ENCODE measurements around the gene ARHGEF38.

The ARHGEF38 gene

GRCh38 chr4:105598052-105598451 lies 45.6 kb downstream of the ARHGEF38 start (continued):
- TF ChIP-seq RBAK (tag by site-specific recombination; IDR thresholded peaks at IDR 0.05) (no peak), ZNF658 (tag by site-specific recombination; IDR thresholded peaks at IDR 0.05) (no peak), REPIN1 (tag by site-specific recombination; IDR thresholded peaks at IDR 0.05; ENCODE audit: low read depth) (no peak), ZNF112 (tag by site-specific recombination; IDR thresholded peaks at IDR 0.05) (no peak), ZSCAN16 (tag by site-specific recombination; IDR thresholded peaks at IDR 0.05) (no peak), ZNF184 (tag by site-specific recombination; IDR thresholded peaks at IDR 0.05) (no peak)

DNA sequence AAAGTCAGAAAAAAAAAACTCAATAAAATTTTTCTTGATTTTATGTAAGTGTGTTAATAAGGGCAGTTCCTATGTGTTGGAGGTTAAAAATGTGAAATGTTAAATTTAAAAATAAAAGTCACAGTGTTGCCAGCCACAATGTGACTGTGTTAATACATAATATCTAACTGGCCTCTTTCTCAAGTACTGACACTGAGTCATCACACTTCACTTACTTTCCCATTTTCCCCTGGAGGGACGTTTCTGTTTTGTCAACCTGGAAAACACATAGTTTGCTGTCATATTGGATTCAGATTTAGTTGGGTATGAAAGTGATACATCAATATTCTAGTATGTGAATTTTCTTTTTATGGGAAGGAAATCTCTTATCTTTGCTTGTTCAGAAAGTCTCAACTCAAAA lies 46.4 kb downstream of the ARHGEF38 start:
- TF ChIP-seq SP3 (tag by site-specific recombination; IDR thresholded peaks at IDR 0.05) (no peak), ZNF544 (tag by site-specific recombination; IDR thresholded peaks at IDR 0.05) (no peak), OSR2 (tag by site-specific recombination; IDR thresholded peaks at IDR 0.05) (no peak), ZFP69B (tag by site-specific recombination; IDR thresholded peaks at IDR 0.05) (no peak), ZBTB7A (tag by site-specific recombination; IDR thresholded peaks at IDR 0.05; ENCODE audit: low read depth) (no peak)
- TF ChIP-seq, protein P1, sequence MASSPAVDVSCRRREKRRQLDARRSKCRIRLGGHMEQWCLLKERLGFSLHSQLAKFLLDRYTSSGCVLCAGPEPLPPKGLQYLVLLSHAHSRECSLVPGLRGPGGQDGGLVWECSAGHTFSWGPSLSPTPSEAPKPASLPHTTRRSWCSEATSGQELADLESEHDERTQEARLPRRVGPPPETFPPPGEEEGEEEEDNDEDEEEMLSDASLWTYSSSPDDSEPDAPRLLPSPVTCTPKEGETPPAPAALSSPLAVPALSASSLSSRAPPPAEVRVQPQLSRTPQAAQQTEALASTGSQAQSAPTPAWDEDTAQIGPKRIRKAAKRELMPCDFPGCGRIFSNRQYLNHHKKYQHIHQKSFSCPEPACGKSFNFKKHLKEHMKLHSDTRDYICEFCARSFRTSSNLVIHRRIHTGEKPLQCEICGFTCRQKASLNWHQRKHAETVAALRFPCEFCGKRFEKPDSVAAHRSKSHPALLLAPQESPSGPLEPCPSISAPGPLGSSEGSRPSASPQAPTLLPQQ (tag by site-specific recombination; IDR thresholded peaks at IDR 0.05): no peak
- TF ChIP-seq, protein P2, sequence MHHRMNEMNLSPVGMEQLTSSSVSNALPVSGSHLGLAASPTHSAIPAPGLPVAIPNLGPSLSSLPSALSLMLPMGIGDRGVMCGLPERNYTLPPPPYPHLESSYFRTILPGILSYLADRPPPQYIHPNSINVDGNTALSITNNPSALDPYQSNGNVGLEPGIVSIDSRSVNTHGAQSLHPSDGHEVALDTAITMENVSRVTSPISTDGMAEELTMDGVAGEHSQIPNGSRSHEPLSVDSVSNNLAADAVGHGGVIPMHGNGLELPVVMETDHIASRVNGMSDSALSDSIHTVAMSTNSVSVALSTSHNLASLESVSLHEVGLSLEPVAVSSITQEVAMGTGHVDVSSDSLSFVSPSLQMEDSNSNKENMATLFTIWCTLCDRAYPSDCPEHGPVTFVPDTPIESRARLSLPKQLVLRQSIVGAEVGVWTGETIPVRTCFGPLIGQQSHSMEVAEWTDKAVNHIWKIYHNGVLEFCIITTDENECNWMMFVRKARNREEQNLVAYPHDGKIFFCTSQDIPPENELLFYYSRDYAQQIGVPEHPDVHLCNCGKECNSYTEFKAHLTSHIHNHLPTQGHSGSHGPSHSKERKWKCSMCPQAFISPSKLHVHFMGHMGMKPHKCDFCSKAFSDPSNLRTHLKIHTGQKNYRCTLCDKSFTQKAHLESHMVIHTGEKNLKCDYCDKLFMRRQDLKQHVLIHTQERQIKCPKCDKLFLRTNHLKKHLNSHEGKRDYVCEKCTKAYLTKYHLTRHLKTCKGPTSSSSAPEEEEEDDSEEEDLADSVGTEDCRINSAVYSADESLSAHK (tag by site-specific recombination; IDR thresholded peaks at IDR 0.05): no peak
- H3K27ac ChIP-seq (ENCODE audit: extremely low read depth, low read depth, low read length): no peak overlapping the region
- POLR2A ChIA-PET: no interaction called here
- no peaks in the 10 kb centered on the region for H3K4me1 ChIP-seq (ENCODE audit: control insufficient read depth, insufficient read depth, low read length)
- H3K9me3 ChIP-seq (ENCODE audit: control insufficient read depth, insufficient read depth, low read depth, low read length): no peaks in the 10 kb centered on the region
- H3K36me3 ChIP-seq (ENCODE audit: control insufficient read depth in 2 of 2, insufficient read depth in 1 of 2, low read length in 2 of 2): no peaks in the 10 kb centered on the region
- CTCF ChIA-PET: no interaction called here
- no peak overlapping the region for H3K4me3 ChIP-seq (ENCODE audit: low read depth, low read length)

GRCh38 chr4:105599482-105599881 lies 47.1 kb downstream of the ARHGEF38 start:
- H3K36me3 ChIP-seq (ENCODE audit: control insufficient read depth in 2 of 2, insufficient read depth in 1 of 2, low read length in 2 of 2): no peaks in the 10 kb centered on the region
- H3K4me1 ChIP-seq (ENCODE audit: control insufficient read depth, insufficient read depth, low read length): no peaks in the 10 kb centered on the region
- ChIA-PET POLR2A (no interaction called here), CTCF (no interaction called here)
- no peak overlapping the region for H3K27ac ChIP-seq (ENCODE audit: extremely low read depth, low read depth, low read length)
- H3K4me3 ChIP-seq (ENCODE audit: low read depth, low read length): no peak overlapping the region
- H3K9me3 ChIP-seq (ENCODE audit: control insufficient read depth, insufficient read depth, low read depth, low read length): no peaks in the 10 kb centered on the region
- TF ChIP-seq ZNF658 (tag by site-specific recombination; IDR thresholded peaks at IDR 0.05) (no peak), ZNF16 (tag by site-specific recombination; IDR thresholded peaks at IDR 0.05; ENCODE audit: low read depth) (no peak), OVOL3 (tag by site-specific recombination; IDR thresholded peaks at IDR 0.05) (no peak), ZNF148 (tag by site-specific recombination; IDR thresholded peaks at IDR 0.05; ENCODE audit: borderline replicate concordance) (no peak), KLF16 (tag by site-specific recombination; IDR thresholded peaks at IDR 0.05) (no peak), ZNF513 (tag by site-specific recombination; IDR thresholded peaks at IDR 0.05) (no peak)
- TF ChIP-seq, protein P3, sequence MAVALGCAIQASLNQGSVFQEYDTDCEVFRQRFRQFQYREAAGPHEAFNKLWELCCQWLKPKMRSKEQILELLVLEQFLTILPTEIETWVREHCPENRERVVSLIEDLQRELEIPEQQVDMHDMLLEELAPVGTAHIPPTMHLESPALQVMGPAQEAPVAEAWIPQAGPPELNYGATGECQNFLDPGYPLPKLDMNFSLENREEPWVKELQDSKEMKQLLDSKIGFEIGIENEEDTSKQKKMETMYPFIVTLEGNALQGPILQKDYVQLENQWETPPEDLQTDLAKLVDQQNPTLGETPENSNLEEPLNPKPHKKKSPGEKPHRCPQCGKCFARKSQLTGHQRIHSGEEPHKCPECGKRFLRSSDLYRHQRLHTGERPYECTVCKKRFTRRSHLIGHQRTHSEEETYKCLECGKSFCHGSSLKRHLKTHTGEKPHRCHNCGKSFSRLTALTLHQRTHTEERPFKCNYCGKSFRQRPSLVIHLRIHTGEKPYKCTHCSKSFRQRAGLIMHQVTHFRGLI (tag by site-specific recombination; IDR thresholded peaks at IDR 0.05): no peak
- TF ChIP-seq, protein P4, sequence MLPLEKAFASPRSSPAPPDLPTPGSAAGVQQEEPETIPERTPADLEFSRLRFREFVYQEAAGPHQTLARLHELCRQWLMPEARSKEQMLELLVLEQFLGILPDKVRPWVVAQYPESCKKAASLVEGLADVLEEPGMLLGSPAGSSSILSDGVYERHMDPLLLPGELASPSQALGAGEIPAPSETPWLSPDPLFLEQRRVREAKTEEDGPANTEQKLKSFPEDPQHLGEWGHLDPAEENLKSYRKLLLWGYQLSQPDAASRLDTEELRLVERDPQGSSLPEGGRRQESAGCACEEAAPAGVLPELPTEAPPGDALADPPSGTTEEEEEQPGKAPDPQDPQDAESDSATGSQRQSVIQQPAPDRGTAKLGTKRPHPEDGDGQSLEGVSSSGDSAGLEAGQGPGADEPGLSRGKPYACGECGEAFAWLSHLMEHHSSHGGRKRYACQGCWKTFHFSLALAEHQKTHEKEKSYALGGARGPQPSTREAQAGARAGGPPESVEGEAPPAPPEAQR (tag by site-specific recombination; IDR thresholded peaks at IDR 0.05): no peak

All from HEK293 (cell line).